ENCODE results near the gene CNOT2. TPM values are rescaled to one million over a fixed set of nuclear protein-coding genes. Genes with fewer than 3 reads are reported as not detected.

CNOT2 gene
- total and polyA plus RNA-seq, 2 experiments from 2014 or later: 110 to 152 TPM

DNA sequence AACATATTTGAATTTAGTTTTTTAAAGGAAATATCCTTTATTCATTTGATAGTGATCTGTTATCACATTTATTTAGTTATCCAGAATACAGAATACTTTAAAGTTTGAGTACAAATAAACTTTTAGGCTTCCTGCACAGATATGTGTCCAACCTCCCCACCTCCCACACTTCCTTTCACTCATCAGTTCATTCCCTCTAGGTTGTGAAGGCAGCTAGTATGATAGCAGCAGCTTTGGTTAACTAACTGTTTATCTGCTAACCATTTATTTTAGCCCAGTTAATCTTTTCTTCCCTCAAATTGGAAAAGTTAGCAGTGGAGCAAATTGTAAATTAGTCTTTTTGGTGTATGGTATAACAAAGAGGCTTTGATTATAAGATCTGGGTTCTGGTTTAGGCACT lies 35.7 kb downstream of the CNOT2 start:
- H3K36me3 ChIP-seq (ENCODE audit: insufficient read depth): no peaks in the 10 kb centered on the region
- no peak overlapping the region for H3K4me3 ChIP-seq
- H3K27me3 Mint-ChIP-seq (ENCODE audit: insufficient read depth, low read depth, poor library complexity): no peaks in the 10 kb centered on the region
- peaks cover 34% of the 10 kb centered on the region for H3K4me1 Mint-ChIP-seq
- no peaks in the 10 kb centered on the region for H3F3A ChIP-seq (replicated peaks; ENCODE audit: low read depth)
- peaks cover 14% of the 10 kb centered on the region; the same call in 1 of the 2 replicates for H3K4me1 ChIP-seq (ENCODE audit: insufficient read depth)
- no peak overlapping the region for H3K27ac Mint-ChIP-seq
- no peaks in the 10 kb centered on the region for H3K27me3 ChIP-seq (ENCODE audit: insufficient read depth)
- H2AFZ ChIP-seq: no peak overlapping the region
- no peak overlapping the region for H3K4me2 ChIP-seq
- H3K9me2 ChIP-seq (ENCODE audit: insufficient read depth): no peaks in the 10 kb centered on the region
- no peaks in the 10 kb centered on the region for H3K9me3 Mint-ChIP-seq
- H3K79me2 ChIP-seq (replicated peaks; ENCODE audit: insufficient read depth): peaks cover 91% of the 10 kb centered on the region
- peaks cover 13% of the 10 kb centered on the region; the same call in 2 of the 3 replicates for H3K36me3 Mint-ChIP-seq (ENCODE audit: low read depth)
- H3K4me3 Mint-ChIP-seq: no peak overlapping the region
- no peak overlapping the region for H3K27ac ChIP-seq (ENCODE audit: low read depth)
- TF ChIP-seq, protein P1, sequence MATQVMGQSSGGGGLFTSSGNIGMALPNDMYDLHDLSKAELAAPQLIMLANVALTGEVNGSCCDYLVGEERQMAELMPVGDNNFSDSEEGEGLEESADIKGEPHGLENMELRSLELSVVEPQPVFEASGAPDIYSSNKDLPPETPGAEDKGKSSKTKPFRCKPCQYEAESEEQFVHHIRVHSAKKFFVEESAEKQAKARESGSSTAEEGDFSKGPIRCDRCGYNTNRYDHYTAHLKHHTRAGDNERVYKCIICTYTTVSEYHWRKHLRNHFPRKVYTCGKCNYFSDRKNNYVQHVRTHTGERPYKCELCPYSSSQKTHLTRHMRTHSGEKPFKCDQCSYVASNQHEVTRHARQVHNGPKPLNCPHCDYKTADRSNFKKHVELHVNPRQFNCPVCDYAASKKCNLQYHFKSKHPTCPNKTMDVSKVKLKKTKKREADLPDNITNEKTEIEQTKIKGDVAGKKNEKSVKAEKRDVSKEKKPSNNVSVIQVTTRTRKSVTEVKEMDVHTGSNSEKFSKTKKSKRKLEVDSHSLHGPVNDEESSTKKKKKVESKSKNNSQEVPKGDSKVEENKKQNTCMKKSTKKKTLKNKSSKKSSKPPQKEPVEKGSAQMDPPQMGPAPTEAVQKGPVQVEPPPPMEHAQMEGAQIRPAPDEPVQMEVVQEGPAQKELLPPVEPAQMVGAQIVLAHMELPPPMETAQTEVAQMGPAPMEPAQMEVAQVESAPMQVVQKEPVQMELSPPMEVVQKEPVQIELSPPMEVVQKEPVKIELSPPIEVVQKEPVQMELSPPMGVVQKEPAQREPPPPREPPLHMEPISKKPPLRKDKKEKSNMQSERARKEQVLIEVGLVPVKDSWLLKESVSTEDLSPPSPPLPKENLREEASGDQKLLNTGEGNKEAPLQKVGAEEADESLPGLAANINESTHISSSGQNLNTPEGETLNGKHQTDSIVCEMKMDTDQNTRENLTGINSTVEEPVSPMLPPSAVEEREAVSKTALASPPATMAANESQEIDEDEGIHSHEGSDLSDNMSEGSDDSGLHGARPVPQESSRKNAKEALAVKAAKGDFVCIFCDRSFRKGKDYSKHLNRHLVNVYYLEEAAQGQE (IDR thresholded peaks at IDR 0.05; ENCODE audit: unreplicated experiment): no peak
- TF ChIP-seq, protein P2, sequence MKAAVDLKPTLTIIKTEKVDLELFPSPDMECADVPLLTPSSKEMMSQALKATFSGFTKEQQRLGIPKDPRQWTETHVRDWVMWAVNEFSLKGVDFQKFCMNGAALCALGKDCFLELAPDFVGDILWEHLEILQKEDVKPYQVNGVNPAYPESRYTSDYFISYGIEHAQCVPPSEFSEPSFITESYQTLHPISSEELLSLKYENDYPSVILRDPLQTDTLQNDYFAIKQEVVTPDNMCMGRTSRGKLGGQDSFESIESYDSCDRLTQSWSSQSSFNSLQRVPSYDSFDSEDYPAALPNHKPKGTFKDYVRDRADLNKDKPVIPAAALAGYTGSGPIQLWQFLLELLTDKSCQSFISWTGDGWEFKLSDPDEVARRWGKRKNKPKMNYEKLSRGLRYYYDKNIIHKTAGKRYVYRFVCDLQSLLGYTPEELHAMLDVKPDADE (IDR thresholded peaks at IDR 0.05): no peak
- TF ChIP-seq CREB1 (CRISPR knock-in tag; IDR thresholded peaks at IDR 0.05; ENCODE audit: low read depth) (no peak), JUNB (IDR thresholded peaks at IDR 0.05; ENCODE audit: unreplicated experiment) (no peak), NANOG (IDR thresholded peaks at IDR 0.05; ENCODE audit: borderline replicate concordance) (no peak), EZH2 (IDR thresholded peaks at IDR 0.05; ENCODE audit: low read depth, unreplicated experiment) (no peak)
- TF ChIP-seq, protein P3, sequence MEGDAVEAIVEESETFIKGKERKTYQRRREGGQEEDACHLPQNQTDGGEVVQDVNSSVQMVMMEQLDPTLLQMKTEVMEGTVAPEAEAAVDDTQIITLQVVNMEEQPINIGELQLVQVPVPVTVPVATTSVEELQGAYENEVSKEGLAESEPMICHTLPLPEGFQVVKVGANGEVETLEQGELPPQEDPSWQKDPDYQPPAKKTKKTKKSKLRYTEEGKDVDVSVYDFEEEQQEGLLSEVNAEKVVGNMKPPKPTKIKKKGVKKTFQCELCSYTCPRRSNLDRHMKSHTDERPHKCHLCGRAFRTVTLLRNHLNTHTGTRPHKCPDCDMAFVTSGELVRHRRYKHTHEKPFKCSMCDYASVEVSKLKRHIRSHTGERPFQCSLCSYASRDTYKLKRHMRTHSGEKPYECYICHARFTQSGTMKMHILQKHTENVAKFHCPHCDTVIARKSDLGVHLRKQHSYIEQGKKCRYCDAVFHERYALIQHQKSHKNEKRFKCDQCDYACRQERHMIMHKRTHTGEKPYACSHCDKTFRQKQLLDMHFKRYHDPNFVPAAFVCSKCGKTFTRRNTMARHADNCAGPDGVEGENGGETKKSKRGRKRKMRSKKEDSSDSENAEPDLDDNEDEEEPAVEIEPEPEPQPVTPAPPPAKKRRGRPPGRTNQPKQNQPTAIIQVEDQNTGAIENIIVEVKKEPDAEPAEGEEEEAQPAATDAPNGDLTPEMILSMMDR (conservative IDR thresholded peaks at IDR 0.05; ENCODE audit: low read depth in 2 of 2): no peak
- H4K20me1 ChIP-seq (replicated peaks; ENCODE audit: insufficient read depth): peaks cover 8% of the 10 kb centered on the region
- ATAC-seq (no peak), DNase-seq (ENCODE audit: low spot score) (no peak)

DNA sequence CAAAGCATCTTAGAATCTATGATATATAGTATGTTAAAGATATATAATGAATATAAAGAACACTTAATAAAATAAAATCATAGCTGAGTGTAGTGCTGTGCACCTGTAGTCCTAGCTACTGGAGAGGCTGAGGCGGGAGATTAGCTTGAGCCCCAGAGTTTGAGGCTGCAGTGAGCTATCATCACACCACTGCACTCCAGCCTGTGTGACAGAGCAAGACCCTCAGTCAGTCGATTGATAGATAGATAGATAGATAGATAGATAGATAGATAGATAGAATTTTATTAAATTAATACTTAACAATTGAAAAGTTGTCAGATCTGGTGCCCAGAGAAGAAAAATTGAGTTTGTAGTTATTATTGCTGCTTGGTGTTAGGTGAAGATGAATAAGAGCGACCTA lies 40.0 kb downstream of the CNOT2 start:
- Mint-ChIP-seq H3K4me3 (no peak overlapping the region), H3K36me3 (ENCODE audit: low read depth) (peaks cover 22% of the 10 kb centered on the region; the same call in 2 of the 3 replicates), H3K27ac (no peak overlapping the region; the same call in 1 of the 2 replicates), H3K27me3 (ENCODE audit: insufficient read depth, low read depth, poor library complexity) (no peaks in the 10 kb centered on the region), H3K9me3 (no peaks in the 10 kb centered on the region), H3K4me1 (peaks cover 14% of the 10 kb centered on the region)
- Histone ChIP-seq H3K79me2 (replicated peaks; ENCODE audit: insufficient read depth) (peaks cover 87% of the 10 kb centered on the region), H3K4me3 (no peak overlapping the region), H2AFZ (no peak overlapping the region), H3K36me3 (ENCODE audit: insufficient read depth) (no peaks in the 10 kb centered on the region), H3K4me1 (ENCODE audit: insufficient read depth) (peaks cover 7% of the 10 kb centered on the region), H3K27ac (ENCODE audit: low read depth) (no peak overlapping the region), H3F3A (replicated peaks; ENCODE audit: low read depth) (no peaks in the 10 kb centered on the region), H3K4me2 (no peak overlapping the region), H4K20me1 (replicated peaks; ENCODE audit: insufficient read depth) (peaks cover 9% of the 10 kb centered on the region), H3K27me3 (ENCODE audit: insufficient read depth) (no peaks in the 10 kb centered on the region), H3K9me2 (ENCODE audit: insufficient read depth) (no peaks in the 10 kb centered on the region)
- DNase-seq (ENCODE audit: low spot score) (no peak), ATAC-seq (no peak)
- TF ChIP-seq STAT1 (IDR thresholded peaks at IDR 0.05; ENCODE audit: unreplicated experiment): no peak
- no peak for TF ChIP-seq ZNF331 (CRISPR knock-in tag; IDR thresholded peaks at IDR 0.05; ENCODE audit: low read depth)
- TF ChIP-seq NANOG (IDR thresholded peaks at IDR 0.05; ENCODE audit: borderline replicate concordance): no peak
- TF ChIP-seq, protein P1 (IDR thresholded peaks at IDR 0.05; ENCODE audit: unreplicated experiment): no peak
- TF ChIP-seq ZNF114 (CRISPR knock-in tag; IDR thresholded peaks at IDR 0.05): no peak
- TF ChIP-seq POLR2AphosphoS5 (IDR thresholded peaks at IDR 0.05; ENCODE audit: low read depth): no peak
- no peak for TF ChIP-seq EZH2phosphoT487 (IDR thresholded peaks at IDR 0.05; ENCODE audit: unreplicated experiment)
- TF ChIP-seq, protein P2 (IDR thresholded peaks at IDR 0.05): no peak
- no peak for TF ChIP-seq CREB1 (CRISPR knock-in tag; IDR thresholded peaks at IDR 0.05; ENCODE audit: low read depth)
- no peak for TF ChIP-seq JUNB (IDR thresholded peaks at IDR 0.05; ENCODE audit: unreplicated experiment)
